DMS79 (cell line): ENCODE measurements around the gene KRTAP2-2.
"Not testable (repeated sequence)": the region's sequence is repeated elsewhere in the genome, so short reads cannot be mapped to it uniquely, and the experiment has no call there.

Experiments used
- DNase-seq: peaks from one replicate; lab custom pipeline; 2025; lab: John Stamatoyannopoulos, UW

KRTAP2-2 gene

DNA sequence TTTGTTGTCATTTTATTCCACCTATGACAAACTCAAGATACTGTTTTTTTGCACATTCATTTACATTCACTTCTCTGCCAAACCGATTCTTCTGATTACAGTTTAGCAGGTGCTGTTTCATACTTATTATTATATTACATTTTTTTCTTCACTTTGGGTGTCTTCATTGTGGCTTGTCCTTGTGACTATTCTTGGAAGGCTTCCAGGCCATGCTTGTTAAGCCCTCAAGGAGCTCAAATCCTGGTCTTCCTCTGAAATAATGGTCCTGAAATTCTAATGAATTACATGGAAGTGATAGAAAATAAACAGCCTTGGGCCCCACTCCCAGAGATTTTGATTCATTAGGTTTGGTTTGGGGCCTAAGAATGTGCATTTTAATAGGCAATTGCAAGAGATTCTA lies 9.3 kb upstream of the KRTAP2-2 start:
- peak; percentile 14 for DNase-seq

DNA sequence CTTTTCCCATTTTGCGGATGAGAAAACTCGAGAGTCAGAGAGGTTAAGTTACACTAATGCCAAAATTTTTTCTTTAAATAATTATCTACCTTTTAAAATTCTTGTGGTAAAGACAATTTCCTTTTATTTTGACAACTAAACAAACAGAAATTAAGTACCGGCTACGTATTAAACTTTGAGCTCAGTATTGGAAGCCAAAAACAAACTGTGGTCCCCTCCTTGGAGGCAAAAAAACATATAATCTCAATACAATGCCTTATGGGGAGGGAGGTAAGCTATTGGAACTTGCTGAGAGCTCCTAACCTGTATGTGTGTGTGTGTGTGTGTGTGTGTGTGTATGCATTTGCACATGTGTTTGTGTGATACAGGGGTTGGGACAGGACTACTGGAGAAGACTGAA lies 8.4 kb upstream of the KRTAP2-2 start:
- no peak for DNase-seq

- no peak for DNase-seq
These were observed 6.9 kb upstream of the KRTAP2-2 start for GRCh38 chr17:41061964-41062363.

DNA sequence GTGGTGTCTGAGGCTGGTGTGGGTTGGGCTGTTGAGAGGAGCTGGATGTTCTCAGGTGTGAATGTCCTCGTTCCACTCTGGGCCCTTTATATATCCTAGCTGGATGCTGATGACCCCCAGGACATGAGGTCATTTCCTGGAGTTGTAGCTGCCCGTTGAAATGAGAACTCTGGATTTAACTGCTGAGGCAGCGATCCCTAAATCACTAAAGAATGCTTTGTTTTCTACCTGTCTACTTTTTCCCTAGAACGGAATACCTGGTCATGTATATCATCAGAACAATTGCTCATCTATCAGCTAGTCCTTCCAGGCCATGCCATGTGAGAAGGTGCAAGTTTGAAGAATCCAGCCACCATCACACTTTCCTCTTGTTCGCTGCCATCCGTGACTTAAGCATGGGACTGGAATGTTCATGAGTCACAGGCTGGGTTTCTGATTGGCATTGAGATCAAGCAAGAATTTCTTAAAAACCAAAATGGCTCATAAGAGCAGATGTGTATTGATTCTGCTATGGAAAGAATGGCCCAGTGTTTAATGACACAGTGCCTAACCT lies 5.1 kb upstream of the KRTAP2-2 start, which contains the start of gene KRTAP2-3:
KRTAP2-3 (minus strand) TSS at position 63 of the 553 bp plus-strand sequence. CDS start 64 bp downstream, outside the sequence.
- no peak for DNase-seq

DNA sequence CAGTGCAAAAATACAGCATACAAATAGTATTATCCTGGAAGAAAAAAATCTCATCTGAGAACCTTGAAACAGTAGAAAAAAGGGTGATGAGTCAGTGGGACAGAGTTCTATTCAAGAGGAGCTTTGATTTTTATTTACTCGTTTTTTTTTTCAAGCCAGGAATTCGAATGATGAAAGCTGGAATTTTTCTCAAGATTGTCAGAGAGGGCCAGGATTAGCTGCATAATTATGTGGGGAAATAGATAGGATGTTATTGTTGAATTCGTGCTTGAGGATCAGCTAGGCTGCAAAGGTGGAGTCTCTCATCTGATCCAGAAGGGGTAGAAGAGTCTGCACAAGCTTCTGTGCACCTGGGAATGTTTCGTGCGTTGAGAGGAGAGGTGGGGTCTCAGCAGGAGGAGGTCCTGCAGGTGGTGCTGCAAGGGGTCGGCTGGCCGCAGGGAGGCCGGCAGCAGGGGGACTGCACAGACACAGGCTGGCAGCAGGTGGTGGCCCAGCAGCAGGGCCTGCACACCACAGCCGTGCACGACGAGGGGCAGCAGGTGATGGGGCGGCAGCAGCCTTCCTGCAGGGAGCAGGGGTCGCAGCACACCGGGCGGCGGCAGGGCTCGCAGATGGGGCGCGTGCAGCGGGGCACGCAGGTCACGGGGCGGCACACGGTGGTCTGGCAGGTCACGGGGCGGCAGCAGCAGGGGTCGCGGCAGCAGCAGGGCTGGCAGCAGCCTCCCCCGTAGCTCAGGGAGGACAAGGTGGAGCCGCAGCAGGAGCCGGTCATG lies 4.4 kb upstream of the KRTAP2-2 start:
- DNase-seq, result not testable (repeated sequence)

DNA sequence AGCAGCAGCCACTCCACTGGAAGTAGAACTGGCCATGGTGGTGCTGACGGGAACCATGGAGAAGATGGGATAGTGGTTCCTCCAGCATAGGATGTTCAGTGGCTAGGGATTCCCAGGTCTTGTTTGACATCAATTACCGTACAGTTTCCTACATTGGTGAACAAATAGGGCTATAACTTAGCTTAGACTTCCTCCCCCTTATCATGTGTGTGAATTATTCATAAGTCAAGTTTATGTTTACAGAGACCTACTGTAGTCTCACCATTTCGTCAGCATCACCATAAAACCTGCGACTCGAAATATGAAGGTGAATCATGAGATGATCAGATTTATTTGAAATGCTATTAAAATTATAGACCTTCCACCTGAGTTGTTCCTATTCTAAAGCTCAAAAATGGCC lies 3.7 kb upstream of the KRTAP2-2 start:
- no peak for DNase-seq

DNA sequence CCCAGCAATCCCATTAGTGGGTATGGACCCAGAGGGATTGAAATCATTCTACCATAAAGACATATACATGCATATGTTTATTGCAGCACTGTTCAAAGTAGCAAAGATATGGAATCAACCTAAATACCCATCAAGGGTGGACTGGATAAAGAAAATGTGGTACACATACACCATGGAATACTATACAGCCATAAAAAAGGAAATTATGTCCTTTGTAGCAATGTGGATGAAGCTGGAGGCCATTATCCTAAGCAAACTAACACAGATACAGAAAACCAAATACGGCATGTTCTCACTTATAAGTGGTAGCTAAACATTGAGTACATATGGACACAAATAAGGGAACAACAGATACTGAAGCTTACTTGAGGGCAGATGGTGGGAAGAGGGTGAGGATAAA lies 2.5 kb upstream of the KRTAP2-2 start:
- no peak for DNase-seq

DNA sequence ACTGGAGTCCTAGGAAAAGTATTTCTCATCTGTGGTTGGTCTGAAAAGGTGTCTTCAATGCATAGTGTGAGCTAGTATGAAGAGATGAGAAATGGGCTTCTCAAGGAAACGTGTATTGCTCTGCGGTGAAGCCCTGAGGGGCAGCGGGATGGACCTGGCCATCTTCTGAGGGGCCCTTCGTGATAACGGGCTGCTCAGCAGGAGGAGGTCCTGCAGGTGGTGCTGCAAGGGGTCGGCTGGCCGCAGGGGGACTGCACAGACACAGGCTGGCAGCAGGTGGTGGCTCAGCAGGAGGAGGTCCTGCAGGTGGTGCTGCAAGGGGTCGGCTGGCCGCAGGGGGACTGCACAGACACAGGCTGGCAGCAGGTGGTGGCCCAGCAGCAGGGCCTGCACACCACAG lies 474 bp downstream of the KRTAP2-2 start:
- not testable (repeated sequence) for DNase-seq

DNA sequence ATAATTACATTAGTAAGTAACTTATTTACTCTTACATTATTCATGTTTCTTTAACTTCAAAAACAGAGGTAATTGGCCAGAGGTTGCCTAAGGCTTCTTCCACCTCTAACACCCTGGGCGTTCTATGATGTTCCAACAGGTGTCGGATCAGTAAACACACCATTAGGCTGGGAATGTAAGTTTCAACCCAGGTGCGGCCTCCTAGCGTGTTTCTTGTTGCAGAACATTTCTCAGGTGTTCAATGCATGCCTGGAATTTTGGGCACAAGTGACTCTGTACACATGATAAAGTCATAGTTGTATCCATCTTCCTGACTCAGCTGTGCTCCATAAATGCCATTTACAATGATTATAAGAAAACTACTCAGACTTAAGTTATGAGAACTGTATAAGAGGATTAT lies 1.0 kb downstream of the KRTAP2-2 start:
- DNase-seq, result no peak

DNA sequence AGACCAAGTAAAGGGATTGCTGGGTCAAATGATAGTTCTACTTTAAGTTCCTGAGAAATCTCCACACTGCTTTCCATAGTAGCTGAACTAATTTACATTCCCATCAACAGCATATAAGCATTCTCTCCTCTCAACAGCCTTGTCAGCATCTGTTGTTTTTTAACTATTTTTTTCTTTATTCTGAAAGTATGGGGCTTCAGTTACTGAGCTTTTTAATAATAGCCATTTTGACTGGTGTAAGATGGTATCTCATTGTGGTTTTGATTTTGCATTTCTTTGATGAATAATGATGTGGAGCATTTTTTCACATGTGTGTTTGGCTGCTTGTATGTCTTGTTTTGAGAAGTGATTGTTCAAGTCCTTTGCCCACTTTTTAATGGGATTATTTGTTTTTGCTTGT lies 2.5 kb downstream of the KRTAP2-2 start:
- DNase-seq, result no peak

DNA sequence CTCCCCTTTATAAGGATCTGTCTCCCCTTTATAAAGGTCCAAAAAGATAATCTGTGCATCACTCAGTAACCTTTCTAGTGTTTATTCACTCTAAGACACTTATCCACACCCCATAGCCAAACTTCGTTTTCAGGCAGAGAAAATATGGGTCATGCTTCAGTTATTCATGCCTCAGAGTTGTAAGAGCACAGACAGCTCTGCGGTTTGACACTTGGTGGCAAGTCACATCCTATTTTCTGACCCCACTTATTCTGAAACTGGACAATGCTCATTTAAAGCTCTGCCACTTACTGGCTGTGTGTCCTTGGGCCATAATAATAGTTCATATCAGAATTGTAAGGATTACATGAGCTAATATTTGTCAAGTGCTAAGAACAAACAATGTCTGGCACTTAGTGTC lies 5.9 kb downstream of the KRTAP2-2 start:
- DNase-seq, result no peak

DNA sequence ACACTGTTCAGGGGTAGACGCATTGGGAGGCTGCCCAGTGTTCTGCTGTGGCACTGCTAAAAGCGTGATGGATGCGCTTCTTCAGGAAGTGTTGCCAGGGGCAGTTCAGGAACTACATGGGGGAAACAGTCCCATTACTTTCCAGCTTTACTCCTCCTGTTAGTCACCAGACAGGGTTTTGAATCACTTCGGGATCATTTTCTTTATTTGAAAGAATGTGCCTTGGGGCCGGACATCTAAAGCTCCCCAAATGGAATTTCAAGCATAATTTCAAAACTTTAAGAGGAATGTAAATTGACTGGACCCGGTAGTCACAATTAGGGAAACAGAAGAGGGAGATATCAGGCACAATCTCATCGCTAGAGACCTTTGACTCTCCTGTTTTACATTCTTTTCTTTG lies 6.6 kb downstream of the KRTAP2-2 start:
- DNase-seq, result no peak

DNA sequence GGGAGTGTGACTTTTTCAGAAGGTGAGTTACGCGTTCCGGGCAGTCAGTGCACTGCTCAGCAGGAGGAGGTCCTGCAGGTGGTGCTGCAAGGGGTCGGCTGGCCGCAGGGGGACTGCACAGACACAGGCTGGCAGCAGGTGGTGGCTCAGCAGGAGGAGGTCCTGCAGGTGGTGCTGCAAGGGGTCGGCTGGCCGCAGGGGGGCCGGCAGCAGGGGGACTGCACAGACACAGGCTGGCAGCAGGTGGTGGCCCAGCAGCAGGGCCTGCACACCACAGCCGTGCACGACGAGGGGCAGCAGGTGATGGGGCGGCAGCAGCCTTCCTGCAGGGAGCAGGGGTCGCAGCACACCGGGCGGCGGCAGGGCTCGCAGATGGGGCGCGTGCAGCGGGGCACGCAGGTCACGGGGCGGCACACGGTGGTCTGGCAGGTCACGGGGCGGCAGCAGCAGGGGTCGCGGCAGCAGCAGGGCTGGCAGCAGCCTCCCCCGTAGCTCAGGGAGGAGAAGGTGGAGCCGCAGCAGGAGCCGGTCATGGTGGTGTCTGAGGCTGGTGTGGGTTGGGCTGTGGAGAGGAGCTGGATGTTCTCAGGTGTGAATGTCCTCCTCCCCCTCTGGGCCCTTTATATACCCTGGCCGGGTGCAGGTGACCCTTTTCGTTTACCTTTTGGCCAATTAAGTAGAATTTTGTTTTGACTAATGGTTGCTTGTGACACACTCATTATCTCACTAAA lies 8.1 kb downstream of the KRTAP2-2 start, which contains the start of gene KRTAP2-1:
KRTAP2-1 (minus strand) TSS at position 582 of the 731 bp plus-strand sequence; CDS start at position 533, 49 bp downstream.
- DNase-seq, result not testable (repeated sequence)

- no peak for DNase-seq
These were observed 12.1 kb downstream of the KRTAP2-2 start for GRCh38 chr17:41042953-41043352.

GRCh38 chr17:41040783-41041571 lies 14.1 kb downstream of the KRTAP2-2 start, which contains the start of gene KRTAP1-1:
Gene KRTAP1-1 (minus strand): TSS chr17:41041450. CDS start chr17:41041397, 53 bp downstream.
- not testable (repeated sequence) for DNase-seq

- no peak for DNase-seq
These were observed 17.1 kb downstream of the KRTAP2-2 start for GRCh38 chr17:41037853-41038350.

- DNase-seq, result not testable (repeated sequence)
These were observed 20.6 kb downstream of the KRTAP2-2 start, which contains the start of gene KRTAP1-3 for GRCh38 chr17:41034346-41034935. Gene KRTAP1-3 (minus strand): TSS chr17:41034874. CDS start chr17:41034821, 53 bp downstream.

- DNase-seq, result no peak
These were observed 25.3 kb downstream of the KRTAP2-2 start, which contains the start of gene KRTAP1-4 for GRCh38 chr17:41029633-41030245. Gene KRTAP1-4 (minus strand): TSS chr17:41030195. CDS start chr17:41030078, 117 bp downstream.

DNA sequence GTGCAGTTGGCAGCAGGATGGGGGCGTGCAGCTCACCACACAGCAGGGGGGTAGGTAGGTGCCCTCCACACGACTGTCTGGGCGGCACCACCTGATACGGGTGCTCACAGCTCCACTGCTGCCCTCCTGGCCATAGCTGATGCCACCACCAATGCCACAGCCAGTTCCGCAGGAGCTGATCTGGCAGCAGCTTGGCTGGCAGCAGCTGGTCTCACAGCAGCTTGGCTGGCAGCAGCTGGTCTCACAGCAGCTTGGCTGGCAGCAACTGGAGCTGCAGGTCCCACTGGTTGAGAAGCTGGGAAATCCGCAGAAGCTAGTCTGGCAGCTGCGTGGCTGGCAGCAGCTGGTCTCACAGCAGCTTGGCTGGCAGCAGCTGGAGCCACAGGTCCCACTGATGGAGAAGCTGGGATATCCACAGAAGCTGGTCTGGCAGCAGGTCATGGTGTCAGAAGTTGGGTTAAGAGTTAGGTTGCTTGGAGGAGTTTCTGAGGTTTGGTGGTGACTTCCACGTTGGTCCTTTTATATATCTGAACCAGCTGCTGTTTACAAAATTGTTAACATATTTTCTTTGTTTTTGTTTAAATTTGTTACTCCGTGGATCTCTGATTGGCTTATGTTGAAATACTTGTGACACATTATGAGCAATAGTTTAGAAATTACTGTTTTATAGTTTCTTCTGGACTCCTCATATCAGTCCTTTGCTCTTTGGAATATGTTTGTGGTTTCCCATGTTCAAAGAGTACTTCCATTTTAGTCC lies 28.1 kb downstream of the KRTAP2-2 start, which contains the start of gene KRTAP1-5:
KRTAP1-5 (minus strand) TSS at position 494 of the 757 bp plus-strand sequence; CDS start at position 441, 53 bp downstream.
- DNase-seq, result no peak

DNA sequence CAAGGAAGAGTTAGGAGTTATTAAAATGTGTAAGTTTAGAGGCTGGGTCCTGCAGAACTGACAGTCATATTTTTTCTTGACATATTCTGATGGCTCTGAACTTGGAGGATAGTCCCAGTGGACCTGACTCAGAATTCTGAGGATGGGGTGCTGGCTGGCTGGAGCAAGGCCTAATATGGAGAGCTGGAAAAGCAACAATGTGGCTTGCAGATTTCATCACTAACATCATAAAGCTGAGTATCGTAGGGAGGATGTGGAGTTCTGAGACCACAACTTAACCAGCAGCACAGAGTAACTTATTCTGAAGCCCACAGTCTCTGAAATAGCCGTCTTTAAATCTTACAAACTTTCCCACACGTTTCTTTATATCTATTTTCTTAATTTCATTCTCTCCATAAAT lies 30.3 kb downstream of the KRTAP2-2 start:
- no peak for DNase-seq
